GM21515 (cell line): ENCODE measurements around the gene RALB.

Source experiments
- ATAC-seq: cut with Tn5 transposase; IDR thresholded peaks from one replicate; pipeline ENCODE4 v1.9.1; 2021; ENCODE audit not compliant: unreplicated experiment

The RALB gene

GRCh38 chr2:120252225-120253020 is at the start of gene RALB:
TSS of gene RALB (plus strand) at chr2:120252852. CDS start at chr2:120278665, 25,813 bp downstream.
- ATAC-seq: peak; percentile 93

DNA sequence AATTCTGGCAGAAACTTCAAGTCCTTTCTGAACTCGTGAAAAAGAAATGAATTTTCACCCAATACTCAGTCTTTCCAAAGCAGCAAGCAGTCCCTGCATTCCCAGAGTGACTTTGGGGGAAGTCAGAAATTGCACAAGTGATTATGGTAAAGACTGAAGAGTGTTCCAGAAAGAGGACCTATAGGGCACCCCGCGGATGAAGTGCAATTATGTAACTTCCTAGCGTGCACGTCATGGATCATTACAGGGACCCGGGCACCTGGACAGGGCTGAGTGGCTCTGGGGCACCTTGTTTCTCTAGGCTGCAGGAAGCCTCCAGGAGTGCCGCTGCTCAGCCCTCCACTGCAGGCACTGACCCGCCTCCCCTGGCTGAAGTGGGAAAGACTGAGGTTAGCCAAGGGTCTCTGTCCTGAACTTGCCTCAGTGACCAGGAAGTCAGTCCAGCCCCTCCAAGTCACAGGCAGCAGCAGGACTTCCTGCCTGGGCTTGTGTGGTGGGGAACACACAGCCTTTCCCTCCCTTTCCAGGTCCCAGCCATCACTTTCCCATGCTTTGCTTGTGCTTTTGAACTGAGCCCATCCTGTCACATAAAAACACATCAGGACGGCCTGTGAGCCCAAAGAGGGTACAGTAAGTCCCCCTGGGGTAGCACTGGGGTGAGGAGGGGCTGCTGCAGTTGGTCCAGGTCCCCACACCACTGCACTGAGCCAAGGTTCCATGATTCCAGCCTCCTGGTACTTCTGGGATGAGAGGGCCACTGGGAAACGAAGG is 49.2 kb upstream of the RALB start:
- ATAC-seq: no peak

DNA sequence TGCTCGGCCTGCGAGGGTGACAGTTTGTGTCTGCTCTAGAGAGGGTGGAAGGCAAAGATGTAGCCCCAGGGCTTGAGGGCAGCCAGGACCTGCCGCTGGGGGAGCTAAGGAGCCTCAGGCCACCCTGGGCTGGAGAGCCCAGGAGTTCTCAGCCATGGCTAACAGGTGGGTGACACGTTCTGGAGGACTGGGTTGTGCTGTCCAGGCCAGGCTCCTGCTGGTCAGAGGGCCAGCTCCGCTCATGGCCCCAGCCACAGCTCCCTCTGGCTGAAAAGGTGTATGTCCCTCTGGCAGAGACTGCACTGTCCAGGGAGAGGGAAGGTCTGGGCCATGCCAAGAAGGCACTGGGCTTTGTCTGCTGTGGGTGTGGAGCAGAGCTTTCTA is 48.6 kb upstream of the RALB start:
- no peak for ATAC-seq

GRCh38 chr2:120204417-120204816 is 48.2 kb upstream of the RALB start:
- no peak for ATAC-seq

- ATAC-seq: no peak
Observed at GRCh38 chr2:120204945-120205670, 47.5 kb upstream of the RALB start.

DNA sequence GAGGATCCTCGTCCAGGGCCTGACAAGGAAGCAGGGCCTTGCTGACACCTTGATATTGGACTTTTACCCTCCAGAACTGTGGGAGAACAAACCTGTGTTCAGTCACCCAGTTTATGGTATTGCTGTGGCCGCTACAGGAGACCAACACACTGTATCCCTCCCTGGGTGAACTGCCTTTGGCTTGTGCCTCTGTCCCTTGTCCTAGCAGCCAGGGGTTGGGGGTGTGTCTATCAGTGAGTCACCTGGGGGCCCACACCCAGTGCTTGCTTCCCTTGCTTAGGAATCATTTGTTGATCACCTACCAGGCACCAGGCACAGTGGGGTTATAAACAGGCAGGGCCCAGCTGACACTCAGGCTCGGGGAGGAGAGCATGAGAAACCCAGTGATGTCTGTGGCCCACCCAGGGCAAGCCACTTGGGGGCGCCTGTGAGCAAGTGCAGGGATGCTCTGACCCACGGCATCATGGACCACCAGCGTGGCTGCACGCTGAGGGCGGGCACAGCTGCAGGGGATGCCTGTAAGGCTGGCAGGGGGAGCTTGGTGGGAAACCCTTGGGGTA is 46.5 kb upstream of the RALB start:
- no peak for ATAC-seq

- ATAC-seq: no peak
Observed at GRCh38 chr2:120208381-120209353, 44.0 kb upstream of the RALB start.

- no peak for ATAC-seq
Observed at GRCh38 chr2:120209427-120210269, 43.0 kb upstream of the RALB start.

DNA sequence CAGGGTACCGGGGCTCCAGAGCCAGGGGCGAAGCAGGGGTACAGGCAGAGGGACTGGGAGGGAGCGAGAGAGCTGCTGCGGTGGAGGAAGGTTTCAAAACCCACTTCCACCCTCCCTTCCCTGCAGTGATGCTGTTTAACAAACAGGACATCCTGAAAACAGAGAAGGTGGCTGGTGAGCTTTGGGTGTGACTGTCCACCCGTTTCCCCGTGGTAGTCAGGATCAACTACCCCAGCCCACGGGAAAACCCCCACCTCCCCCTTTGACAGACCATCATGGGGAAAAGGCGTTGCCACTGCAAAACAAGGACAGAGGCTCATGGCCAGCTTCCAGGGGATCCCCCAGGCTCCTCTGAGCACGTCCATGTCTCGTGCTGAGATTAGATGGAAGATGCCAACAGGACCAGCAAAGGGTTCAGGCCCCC is 42.4 kb upstream of the RALB start:
- no peak for ATAC-seq

DNA sequence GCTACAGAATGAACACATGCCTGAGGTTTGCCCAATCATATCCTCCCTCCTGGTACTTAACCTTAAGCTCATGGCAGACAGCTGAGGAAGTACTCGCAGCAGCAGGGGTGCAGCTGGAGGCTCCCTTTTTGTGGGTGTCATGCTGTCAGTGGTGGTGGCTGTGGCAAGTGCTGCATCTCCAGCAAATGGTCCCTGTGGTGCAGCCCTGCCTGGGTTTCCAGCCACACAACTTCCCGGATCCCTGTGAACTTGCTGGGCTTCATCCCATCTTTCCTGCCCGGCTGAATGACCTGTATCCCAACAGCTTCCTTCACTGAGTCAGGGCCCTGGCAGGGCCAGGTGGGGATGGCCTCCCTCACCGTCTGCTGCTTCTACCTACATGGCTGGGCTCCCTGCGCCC is 34.5 kb upstream of the RALB start:
- no peak for ATAC-seq

DNA sequence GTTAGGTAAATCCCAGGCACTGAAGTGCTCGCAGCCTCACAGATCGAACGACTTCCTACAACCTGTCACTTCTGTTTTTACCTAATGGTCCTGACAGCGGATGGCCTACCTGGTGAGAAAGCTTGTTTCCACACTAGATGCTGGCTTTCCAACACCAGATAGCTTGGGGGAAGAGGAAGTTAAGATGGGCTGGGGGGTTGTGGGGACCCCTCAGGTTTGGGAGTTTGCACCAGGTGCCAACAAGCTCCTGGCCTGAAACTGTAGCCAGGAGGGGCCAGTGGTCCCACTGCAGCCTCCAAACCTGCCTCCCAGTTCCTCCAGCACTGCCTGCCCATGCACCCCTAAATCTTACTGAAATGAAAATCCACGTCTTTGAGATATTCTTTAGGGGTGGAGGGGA is 33.4 kb upstream of the RALB start:
- no peak for ATAC-seq

DNA sequence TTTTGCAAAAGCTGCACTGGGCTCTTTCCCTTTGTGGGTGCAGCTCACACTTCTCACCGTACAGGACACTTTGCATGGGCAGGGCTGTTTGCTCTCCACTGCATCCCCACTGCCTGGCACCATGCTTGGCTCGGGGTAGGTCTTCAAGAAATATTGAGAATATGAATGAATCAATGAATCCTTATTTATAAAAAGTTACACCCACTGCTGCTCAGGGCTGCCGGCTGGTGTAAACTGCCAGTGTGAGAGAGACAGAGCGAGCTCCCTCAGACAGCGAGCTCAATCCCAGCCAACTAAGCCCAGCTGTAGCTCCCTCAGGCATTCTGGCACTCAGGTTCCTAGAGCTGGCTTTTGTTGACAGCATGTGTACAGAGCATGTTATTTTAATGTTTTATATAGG is 32.9 kb upstream of the RALB start:
- ATAC-seq: no peak

GRCh38 chr2:120220756-120221155 is 31.9 kb upstream of the RALB start:
- no peak for ATAC-seq

DNA sequence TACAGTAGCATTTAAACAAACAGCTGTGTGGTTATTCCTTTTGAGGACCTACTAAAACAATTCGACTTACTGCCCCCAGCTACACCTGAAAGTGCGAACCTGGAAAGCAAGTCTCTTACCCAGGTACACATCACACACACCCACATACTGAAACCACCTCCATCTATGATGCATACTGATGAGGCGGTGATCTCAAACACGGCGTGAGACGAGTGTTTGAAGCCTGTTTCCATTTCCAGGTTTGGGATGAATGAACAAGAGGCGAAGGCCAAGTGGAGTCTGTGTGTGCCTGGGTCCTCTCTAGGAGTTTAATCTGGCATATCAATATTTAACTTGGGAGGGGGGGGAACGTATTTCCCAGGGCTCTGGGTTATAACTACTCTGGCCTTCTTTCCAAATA is 31.0 kb upstream of the RALB start:
- ATAC-seq: no peak

DNA sequence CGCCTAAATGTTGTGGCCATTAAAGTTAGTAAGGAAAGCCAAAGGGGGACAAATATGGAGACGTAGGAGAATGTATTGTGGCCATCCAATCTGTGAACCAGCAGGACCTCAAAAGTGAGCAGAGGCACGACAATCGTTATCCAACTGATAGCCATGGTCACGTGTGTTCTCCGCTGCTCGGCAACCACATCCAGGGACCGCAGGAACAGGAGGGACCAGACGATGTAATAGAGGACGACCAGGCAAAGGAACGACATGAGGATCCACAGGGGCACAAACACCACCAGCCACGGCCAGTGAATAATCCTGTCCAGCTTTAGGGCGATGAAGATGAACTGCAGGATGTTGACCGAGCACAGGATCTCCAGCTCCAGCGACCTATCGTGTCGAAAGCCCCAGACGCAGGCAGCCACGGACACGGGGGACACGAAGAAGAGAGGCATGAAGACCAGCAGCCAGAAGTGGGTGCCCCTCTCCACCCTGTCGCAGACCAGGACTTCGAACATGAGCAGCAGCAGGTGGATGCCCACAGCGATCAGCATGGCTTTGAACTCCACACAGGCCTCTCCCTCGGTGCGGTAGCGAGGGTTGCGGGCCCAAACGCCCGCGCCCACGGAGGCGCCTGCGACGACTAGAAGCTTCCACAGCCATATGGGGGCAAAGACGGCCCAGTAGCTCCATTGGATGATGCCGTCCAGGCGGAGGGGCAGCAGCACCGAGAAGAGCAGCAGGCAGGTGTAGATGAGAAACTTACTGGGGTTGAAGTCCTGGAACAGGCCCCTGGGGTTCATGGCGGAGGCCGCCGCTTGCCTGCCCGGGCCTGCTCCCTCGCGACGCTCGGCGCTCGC is 30.2 kb upstream of the RALB start:
- no peak for ATAC-seq

DNA sequence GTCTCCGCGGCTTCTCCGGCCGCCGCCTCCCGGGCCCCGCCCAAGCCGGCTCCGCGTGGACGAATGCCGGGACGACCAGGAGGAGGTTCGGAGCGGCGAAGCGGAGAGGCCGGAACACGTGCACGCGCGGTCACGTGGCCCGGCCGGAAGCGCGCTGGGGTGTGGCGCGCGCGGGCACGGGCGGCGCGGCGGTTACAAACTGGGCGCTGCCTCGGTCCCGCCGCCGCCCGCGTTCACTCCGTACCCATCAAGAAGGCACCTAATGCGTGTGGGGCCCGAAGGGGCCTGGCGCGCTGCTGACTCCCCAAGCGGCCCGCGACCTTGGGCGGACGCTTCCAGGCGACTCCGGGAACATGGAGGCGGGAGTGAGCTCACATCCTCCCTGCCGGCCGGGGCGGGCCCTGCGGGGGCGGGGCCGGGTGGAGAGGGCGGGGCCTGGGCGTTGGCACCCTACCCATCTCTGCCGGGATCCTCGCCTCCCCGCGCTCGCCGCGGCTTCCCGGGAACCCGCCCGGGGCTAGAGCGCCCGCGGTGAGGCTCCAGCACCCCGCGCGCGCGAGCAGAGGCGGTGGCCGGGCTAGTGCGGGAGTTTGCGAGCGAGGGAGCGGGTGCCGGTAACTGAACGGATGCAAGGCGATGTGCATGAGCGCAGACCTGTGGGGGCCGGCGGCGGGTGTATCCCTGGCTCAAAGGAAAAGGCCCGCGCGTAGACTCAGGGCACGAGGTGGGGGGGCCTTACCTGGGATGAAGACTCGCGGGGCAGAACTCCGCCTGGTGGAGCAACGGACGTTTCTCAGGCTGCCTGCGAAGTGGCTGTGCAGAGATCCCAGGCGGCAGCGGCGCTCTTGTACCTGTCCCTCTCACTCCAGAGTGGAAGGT is 29.4 kb upstream of the RALB start, which contains the start of gene TMEM185B:
Gene TMEM185B, minus strand, starts transcription at position 367 of the 879 bp plus-strand sequence. CDS start 424 bp downstream, outside the sequence.
- ATAC-seq: peak; percentile 85

DNA sequence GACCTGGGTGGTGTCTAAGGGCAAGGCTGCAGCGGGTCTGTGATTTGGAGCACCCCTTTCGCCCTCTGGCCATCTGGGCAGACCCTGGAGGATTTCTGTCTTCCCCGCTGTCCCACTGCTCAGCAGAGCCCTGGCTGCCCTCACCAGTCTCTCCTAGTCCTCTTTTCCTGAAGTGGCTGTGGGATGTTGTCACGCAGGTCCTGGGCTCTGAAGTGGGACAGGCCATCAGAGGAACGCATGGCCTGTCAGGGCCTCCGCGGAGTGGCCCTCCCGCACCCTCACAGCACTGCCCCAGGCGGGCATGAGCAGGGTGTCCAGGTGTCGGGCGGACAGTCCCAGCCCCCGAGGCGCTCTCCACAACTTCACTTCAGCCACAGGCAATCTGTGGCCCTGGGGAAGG is 28.4 kb upstream of the RALB start:
- ATAC-seq: no peak
